IPS-NIHi7 (cell line): ENCODE results near the gene IQSEC2.

Experiments used
- DNase-seq: peaks from one replicate; pipeline ENCODE4 v3.0.0; 2012; ENCODE audit warnings: mixed read lengths; ENCODE audit errors: extremely low spot score

The IQSEC2 gene

DNA sequence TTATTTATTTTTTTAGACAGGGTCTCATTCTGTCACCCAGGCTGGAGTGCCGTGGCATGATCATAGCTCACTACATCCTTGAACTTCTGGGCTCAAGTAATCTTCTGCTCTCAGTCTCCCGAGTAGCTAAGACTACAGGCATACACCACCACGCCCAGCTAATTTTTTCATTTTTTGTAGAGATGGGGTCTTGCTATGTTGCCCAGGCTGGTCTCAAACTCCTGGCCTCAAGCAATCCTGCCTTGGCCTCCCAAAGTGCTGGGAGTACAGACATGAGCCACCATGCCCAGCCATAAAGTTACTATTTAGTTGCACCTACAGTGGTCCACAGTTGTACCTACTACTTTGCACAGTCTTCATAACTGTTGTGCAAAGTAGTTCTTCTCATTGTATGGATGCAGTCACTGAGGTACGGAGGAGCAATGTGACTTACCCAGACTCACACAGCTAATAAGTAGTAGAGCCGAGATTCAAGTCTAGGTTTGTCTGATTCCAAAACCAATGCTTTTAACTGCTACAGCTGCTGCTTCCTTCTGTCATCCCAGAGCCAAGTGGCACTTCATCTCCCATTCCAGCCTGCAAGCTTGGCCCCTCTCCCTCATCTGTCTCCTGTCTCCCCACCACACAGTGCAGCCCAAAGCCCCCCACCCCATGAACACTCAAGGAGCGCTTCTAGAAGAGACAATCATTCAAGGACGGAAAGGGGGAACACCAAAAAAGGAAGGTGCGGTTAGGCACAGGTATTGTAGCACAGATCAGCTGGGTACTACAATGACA, 24.0 kb upstream of the IQSEC2 start:
- DNase-seq, result no peak

GRCh38 chrX:53303195-53303594, 21.8 kb upstream of the IQSEC2 start:
- DNase-seq, result no peak

DNA sequence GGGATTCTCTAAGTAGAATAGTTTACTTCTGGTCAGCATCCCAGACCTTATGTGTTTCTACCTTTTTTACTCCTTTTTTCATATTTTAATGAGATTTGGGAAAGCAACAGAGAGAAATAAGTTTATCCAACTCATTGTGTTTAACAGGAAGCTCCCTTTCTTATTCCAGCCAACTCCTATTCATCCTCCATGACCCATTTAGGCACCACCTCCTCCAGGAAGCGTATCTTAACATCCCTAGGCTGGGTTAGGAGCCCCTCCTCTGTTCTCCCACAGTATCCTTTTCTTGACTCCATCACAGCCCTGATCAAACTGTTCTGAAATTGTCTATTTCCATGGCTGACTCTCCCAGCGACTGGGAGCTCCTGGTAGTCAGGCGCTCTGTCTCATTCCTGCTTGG, 18.8 kb upstream of the IQSEC2 start:
- no peak for DNase-seq

DNA sequence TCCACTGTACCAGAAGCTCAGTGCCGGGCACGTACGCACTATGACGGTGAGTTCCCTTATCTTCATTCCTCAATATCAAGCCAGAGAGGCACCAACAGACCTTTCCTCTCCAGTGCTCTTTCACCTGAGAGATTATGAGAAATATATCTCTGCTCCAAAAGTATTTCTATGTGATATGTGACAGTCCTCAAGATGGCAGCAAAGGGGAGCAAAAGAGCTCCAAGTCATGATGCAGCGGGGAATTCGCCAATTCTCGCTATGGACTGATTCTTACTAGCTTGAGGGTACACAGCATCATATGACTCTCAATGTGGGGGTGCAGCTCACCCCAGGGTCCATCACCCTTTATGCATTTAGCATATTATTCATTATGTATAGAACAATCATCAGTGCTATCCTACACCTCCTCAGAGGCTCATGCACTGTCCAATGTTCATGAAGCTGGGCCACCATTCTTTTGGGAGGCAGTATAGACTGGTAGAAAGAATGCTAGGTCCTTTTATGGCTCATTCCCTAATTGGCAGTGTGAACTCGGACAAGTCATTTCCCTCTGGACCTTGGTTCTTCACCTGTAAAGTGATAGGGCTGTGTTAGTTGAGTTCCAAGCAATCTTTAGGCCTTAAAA, 12.8 kb upstream of the IQSEC2 start:
- DNase-seq, result no peak

GRCh38 chrX:53291596-53291995, 10.2 kb upstream of the IQSEC2 start:
- DNase-seq, result no peak

- DNase-seq, result no peak
These were observed 9.2 kb upstream of the IQSEC2 start for GRCh38 chrX:53290441-53291041.

DNA sequence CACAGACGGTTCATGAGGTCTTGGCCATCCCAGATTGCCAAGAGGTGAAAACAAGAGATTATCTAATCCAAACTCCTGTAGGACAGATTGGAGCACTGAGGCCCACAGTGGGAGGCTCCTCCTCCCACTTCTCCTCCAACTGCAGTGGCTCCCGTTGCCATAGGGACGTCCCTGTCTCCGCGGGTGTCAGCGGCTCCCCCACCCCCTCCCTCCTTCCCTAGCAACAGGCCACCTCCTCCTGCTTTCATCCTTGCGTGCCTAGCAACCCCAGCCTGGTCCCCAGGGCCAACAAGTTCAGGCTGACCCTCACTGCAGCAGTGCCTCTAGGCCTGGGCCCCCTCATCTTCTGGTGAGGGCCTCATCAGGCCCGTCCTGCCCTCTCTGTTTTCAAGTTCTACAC, 6.8 kb upstream of the IQSEC2 start:
- DNase-seq, result peak; percentile 70

GRCh38 chrX:53287493-53288138, 6.2 kb upstream of the IQSEC2 start:
- DNase-seq, result no peak

- no peak for DNase-seq
These were observed 4.8 kb upstream of the IQSEC2 start for GRCh38 chrX:53286171-53286570.

DNA sequence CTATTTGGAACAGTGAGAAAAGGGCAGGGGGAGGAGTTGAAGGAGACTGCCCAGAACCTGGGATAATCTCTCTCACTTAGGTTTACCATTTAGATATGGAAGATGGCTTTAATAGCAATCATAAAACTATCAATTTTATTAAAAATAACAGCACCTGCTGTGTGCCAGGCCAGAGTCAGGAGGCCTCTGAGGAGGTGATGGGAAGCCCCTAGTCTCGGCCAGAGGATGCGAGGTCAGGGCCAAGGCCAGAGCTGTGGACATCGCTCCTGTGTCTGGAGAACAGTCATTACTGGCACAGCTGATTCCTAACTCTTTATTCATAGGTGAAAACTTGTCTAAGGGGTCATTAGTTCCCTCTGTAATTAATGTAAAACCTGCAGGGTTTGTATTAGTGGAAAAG, 4.2 kb upstream of the IQSEC2 start:
- no peak for DNase-seq

DNA sequence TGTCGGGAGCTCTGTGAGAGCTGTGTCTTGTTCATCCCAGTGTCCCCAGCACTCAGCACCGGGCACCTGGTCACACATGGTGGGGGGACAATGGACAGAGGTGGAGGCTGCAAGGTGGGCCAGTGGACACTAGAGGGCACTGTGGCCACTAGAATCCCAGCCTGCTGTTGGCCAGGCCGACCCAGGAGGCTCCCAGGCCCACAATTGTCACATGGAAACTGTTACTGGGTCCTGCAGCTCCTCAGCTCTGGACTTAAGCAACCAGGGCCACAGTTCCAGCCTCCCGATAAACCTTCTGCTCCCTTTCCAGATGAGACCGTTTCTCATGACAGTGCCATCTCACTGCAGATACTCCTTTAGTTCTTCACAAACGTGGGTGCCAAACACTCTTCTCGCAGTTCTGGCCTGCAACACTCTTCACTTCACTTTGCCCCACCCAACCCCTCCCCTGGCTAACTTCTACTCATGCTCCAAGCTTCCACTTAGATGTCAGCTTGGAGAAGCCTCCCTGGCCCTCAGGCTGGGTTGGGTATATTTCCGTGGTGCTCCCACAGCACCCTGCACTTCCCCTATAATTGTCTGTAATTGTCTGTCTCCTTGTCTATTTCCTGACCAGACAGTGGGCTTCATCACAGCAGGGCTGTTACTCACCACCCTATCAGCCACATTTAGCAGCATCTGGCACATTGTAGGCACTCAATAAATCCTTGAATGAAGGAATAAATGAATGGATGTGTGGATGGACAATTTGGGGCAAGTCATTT, 3.5 kb upstream of the IQSEC2 start:
- peak; percentile 70 for DNase-seq

GRCh38 chrX:53283567-53283966, 2.2 kb upstream of the IQSEC2 start:
- no peak for DNase-seq

DNA sequence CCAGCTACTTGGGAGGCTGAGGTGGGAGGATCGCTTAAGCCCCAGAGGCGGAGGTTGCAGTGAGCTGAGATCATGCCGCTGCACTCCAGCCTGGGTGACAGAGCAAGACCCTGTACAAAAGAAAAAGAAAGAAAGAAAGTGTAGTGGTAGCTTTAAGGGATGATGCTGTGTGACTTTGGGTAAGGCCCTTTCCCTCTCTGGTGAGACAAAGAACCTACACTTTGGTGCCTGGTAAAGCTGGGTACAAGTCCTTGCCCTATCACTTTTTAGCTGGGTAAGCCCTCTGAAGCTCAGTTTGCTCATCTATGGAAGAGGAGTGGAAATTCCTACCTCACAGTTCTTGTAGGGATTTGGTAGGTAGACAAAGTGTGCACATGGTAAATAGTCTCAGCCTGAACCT, 1.7 kb upstream of the IQSEC2 start:
- no peak for DNase-seq

GRCh38 chrX:53281963-53282695, 745 bp upstream of the IQSEC2 start:
- no peak for DNase-seq

- DNase-seq, result no peak
These were observed 758 bp downstream of the IQSEC2 start for GRCh38 chrX:53280331-53281320.

DNA sequence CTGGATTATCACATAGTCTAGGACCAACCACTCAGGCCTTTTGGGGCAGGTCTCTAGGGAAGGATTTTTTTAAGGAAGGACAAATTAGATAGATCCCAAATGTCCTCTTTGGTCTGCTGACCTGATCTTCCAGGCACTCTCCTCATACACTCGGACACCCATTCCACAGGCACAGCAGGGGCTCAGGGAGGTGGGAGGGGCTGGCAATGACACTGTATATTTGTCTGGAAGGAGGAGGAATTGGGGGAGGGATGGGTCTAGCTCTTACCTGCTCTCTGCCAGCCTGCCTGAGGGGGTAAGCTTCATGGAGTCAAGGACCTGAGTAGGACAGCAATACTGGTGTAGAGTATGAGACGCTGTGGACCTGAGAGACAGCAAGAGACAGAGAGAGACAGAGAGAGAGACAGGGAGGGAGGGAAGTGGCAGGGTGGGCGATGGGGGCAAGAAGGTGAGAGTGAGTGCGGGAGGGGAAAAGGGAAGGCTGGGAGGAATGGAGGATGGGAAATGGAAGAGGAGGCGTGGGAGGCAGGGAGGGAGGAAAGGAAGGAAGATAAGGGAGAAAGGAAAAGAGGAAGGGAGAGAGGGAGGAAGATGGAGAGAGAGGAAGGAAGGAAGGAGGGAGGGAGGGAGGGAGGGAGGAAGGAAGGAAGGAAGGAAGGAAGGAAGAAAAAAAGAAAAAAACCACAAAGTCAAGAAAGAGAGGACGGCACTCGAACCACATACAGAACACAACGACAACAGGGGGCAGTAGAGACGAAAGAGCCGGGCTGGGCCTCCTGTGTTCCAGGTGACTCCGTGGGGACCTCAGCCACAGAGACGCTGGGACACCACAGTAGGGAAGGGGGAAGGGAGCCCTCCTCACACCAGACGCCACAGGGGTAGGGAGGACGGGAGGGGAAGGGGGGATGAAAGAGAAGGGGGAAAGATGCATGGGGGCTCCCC, 1.8 kb downstream of the IQSEC2 start:
- DNase-seq, result no peak

DNA sequence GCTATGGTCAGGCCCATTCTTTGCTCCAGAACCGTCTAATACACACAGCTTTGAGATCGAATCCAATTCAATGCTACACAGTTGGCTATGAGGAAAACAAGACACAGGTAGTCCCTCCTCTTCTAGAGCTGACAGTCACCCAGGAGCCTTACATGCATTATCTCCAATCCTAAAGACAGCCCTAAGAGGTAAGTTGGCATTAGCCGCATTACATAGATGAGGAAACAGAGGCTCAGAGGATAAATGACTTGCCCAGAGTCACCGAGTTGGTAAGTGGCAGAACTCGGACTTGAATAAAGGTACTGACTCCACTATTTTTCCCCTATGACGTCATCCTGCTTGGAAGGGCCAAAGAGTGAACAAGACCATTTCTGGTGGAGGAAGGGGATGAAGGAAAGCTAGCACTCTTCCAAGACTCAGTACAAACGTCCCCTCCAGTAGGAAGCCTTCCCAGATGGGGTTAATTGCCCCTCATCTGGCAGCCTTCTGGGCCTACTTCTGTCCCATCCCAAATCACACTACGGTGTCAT, 8.5 kb downstream of the IQSEC2 start:
- no peak for DNase-seq

- DNase-seq, result peak; percentile 18
These were observed 11.8 kb downstream of the IQSEC2 start for GRCh38 chrX:53269536-53270107.
